Thyroid gland (tissue), 4 donors: ENCODE data around the gene PIGX. TPM values are rescaled to one million over a fixed set of nuclear protein-coding genes. Genes with fewer than 3 reads are reported as not detected.

Experiments used
- DNase-seq, 2 donors: peaks; one replicate each; pipeline ENCODE4 v3.0.0-alpha.2; 2019
- H3K27ac ChIP-seq, 3 donors: fragments of 200-600 bp; sonication (generic); 1 replicate in 2 of 3; 2 replicates in 1 of 3; pipeline ENCODE4 v1.5.1; 2016 to 2019; ENCODE audit warnings: mild to moderate bottlenecking in 1 of 3, moderate library complexity in 1 of 3
- H3K27me3 ChIP-seq: fragments of 200-600 bp; sonication (generic); one replicate; pipeline ENCODE4 v1.5.1; 2019
- H3K36me3 ChIP-seq, 2 donors: fragments of 200-600 bp; sonication (generic); one replicate each; pipeline ENCODE4 v1.5.1; 2016 to 2019
- H3K4me1 ChIP-seq, 2 donors: fragments of 200-600 bp; sonication (generic); one replicate each; pipeline ENCODE4 v1.5.1; 2017 to 2019
- H3K4me3 ChIP-seq, 3 donors: fragments of 200-600 bp; sonication (generic); replicated peaks in 1 of 3; 1 replicate in 2 of 3; 2 replicates in 1 of 3; pipeline ENCODE4 v1.5.1; 2016; ENCODE audit warnings: mild to moderate bottlenecking in 1 of 3
- H3K9me3 ChIP-seq: fragments of 200-600 bp; sonication (generic); one replicate; pipeline ENCODE4 v1.5.1; 2017
- POLR2A ChIP-seq, 2 donors: fragments of 450-650 bp; IDR thresholded peaks; one replicate each; pipeline ENCODE4 v1.6.1; 2017; ENCODE audit warnings: antibody characterized with exemption in 2 of 2, mild to moderate bottlenecking in 2 of 2, moderate library complexity in 1 of 2
- WGBS, 2 donors: methylation state at CpG; one replicate each; pipeline ENCODE4 v1.1.5; 2017; 5-methylcytosine and 5-hydroxymethylcytosine counted together
- intact Hi-C: fragments of 100-400 bp; cut with DNase I; formaldehyde crosslinking; loops from one replicate; pipeline ENCODE4 v1.15.1; 2023
- total RNA-seq, 4 donors: library from RNA; depleted of rRNA; stranded (reverse); fragments of >200 nt; gene quantifications; one replicate each; pipeline ENCODE4 v1.2.3, GENCODE V29; 2016
- TF ChIP-seq, protein P1 (sequence below), 6 experiments: fragments of 200-600 bp in 3 of 6; fragments of 450-650 bp in 3 of 6; sonication (generic) in 3 of 6; IDR thresholded peaks; one replicate each; pipeline ENCODE4 v1.5.1; 2016 to 2019; ENCODE audit warnings: antibody characterized with exemption in 6 of 6, mild to moderate bottlenecking in 2 of 6, inconsistent platforms in 1 of 6, moderate library complexity in 1 of 6

Gene PIGX
- total RNA-seq, 4 donors from 2014 or later, result 23.1 to 40.6 (median 31.3) TPM

DNA sequence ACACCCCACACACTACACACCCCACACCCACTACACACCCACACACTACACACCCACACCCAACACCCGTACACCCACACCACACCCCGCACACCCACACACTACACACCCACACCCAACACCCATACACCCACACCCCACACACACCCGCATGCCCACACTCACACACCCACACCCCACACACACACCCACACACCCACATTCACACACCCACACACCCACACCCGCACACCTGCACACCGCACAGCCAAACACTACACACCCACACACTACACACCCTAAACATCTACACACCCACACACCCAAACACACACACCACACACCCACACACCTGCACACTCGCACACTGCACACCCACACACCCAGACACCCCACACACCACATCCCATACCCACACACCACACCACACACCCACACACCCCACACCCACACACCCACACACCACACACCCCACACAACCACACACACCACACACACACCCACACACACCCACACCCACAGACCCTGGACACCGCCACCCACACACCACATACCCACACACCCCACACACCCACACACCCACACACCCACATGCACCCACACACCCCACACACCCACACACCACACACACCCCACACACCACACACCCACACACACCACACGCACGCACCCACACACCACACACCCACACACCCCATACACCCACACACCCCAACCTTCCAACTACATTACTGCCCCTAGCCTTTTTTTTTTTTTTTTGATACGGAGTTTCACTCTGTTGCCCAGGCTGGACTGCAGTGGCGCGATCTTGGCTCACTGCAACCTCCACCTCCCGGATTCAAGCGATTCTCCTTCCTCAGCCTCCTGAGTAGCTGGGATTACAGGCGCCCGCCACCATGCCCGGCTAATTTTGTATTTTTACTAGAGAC is 17.0 kb upstream of the PIGX start:
- Histone ChIP-seq H3K4me3 (no peak overlapping the region), H3K4me1 (no peaks in the 10 kb centered on the region), H3K36me3 (no peaks in the 10 kb centered on the region), H3K27ac (no peak overlapping the region), H3K9me3 (no peaks in the 10 kb centered on the region), H3K27me3 (no peaks in the 10 kb centered on the region)
- DNase-seq, result no peak
- TF ChIP-seq, protein P1, sequence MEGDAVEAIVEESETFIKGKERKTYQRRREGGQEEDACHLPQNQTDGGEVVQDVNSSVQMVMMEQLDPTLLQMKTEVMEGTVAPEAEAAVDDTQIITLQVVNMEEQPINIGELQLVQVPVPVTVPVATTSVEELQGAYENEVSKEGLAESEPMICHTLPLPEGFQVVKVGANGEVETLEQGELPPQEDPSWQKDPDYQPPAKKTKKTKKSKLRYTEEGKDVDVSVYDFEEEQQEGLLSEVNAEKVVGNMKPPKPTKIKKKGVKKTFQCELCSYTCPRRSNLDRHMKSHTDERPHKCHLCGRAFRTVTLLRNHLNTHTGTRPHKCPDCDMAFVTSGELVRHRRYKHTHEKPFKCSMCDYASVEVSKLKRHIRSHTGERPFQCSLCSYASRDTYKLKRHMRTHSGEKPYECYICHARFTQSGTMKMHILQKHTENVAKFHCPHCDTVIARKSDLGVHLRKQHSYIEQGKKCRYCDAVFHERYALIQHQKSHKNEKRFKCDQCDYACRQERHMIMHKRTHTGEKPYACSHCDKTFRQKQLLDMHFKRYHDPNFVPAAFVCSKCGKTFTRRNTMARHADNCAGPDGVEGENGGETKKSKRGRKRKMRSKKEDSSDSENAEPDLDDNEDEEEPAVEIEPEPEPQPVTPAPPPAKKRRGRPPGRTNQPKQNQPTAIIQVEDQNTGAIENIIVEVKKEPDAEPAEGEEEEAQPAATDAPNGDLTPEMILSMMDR (IDR thresholded peaks at IDR 0.05), result no peak
- 95% methylated on average over 17 of the region's 17 CpGs for WGBS, 2 donors
- intact Hi-C loops, result no loop called here

DNA sequence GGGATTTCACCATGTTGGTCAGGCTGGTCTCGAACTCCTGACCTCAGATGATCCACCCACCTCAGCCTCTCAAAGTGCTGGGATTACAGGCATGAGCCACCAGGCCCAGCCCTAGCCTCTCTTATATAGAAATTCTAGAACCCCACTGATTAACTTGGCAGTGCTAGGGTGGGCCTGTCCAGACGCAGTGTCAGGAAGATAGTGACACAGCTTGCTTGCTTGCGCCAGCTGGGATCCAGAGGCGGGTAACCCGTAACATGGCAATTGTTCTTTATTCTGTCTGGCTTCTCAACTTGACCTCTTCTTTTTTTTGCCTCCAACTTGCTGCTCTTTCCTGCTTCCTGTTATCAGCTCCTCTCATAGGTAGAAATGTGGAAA is 16.3 kb upstream of the PIGX start:
- Histone ChIP-seq H3K4me1 (no peaks in the 10 kb centered on the region), H3K27me3 (no peaks in the 10 kb centered on the region), H3K27ac (no peak overlapping the region), H3K36me3 (no peaks in the 10 kb centered on the region), H3K4me3 (no peak overlapping the region), H3K9me3 (no peaks in the 10 kb centered on the region)
- TF ChIP-seq POLR2A (IDR thresholded peaks at IDR 0.05), result no peak
- TF ChIP-seq, protein P1 (IDR thresholded peaks at IDR 0.05), result no peak
- 87 to 93% methylated on average over 5 of the region's 5 CpGs for WGBS, 2 donors
- intact Hi-C loops, result no loop called here
- DNase-seq, result no peak

DNA sequence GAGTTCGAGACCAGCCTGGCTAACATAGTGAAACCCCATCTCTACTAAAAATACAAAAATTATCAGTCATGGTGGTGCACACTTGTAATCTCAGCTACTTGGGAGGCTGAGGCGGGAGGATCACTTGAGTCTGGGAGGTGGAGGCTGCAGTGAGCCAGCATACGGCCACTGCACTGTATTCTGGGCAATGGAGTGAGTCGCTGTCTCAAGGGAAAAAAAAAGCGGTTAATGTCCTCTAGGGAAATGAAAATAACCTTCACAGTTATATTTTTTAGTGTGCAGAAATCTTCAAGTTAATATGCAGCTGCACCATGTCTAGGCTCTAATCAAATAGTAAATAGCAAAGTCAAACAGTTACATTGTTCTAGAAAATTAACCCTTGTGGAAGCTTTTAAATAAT is 14.9 kb upstream of the PIGX start:
- H3K27ac ChIP-seq, result no peak overlapping the region
- H3K27me3 ChIP-seq, result no peaks in the 10 kb centered on the region
- no peak for TF ChIP-seq POLR2A (IDR thresholded peaks at IDR 0.05)
- TF ChIP-seq, protein P1 (IDR thresholded peaks at IDR 0.05), result no peak
- no peaks in the 10 kb centered on the region for H3K4me1 ChIP-seq
- DNase-seq, result no peak
- intact Hi-C loops, result no loop called here
- H3K36me3 ChIP-seq, result no peaks in the 10 kb centered on the region
- WGBS, 2 donors, result 77 to 88% methylated on average over 5 of the region's 5 CpGs
- no peaks in the 10 kb centered on the region for H3K9me3 ChIP-seq
- H3K4me3 ChIP-seq, result no peak overlapping the region

DNA sequence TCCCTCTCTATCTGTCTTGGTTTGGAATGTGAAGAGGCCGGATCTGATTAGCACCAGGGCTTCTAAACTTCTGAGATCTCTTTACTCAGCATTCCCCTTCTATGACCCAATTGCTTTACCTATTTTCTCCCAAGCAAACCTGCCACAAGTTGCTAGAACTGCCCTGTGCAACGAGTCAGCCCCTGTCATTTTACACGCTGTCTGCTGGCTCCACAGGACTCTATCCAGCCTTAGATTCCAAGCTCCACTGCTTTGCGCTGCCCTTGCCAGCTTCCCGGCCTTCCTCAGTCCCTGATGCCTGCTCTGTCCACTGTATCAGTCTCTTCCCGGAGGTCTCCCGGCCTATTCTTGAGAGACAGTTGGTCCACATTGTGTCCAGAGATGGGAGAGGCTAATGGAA is 12.4 kb upstream of the PIGX start:
- Histone ChIP-seq H3K27ac (no peak overlapping the region), H3K9me3 (no peaks in the 10 kb centered on the region), H3K36me3 (no peaks in the 10 kb centered on the region), H3K4me3 (no peak overlapping the region), H3K27me3 (no peaks in the 10 kb centered on the region), H3K4me1 (no peaks in the 10 kb centered on the region)
- TF ChIP-seq POLR2A (IDR thresholded peaks at IDR 0.05), result no peak
- TF ChIP-seq, protein P1 (IDR thresholded peaks at IDR 0.05), result no peak
- 68 to 83% methylated on average over 7 of the region's 7 CpGs for WGBS, 2 donors
- no peak for DNase-seq
- intact Hi-C loops, result no loop called here

DNA sequence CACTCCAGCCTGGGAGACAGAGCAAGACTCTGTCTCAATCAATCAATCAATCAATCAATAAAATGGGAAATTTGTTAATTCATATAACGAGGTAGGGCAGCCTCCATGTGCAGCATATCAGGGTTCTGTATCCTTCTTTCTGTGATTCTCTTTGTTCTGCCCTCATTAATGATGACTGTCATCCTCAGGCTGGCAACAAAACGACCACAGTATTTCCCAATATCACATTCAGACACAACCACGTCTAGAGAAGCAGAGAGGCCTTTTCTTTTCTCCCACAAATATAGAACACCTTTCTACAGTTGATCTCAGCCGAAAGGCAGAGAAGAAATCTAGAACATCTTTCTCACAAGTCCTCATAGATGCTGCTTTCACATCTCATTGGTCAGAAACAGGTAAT is 11.4 kb upstream of the PIGX start:
- H3K27me3 ChIP-seq, result no peaks in the 10 kb centered on the region
- H3K27ac ChIP-seq, result no peak overlapping the region
- no peaks in the 10 kb centered on the region for H3K9me3 ChIP-seq
- H3K4me1 ChIP-seq, result no peaks in the 10 kb centered on the region
- WGBS, 2 donors, result 83 to 86% methylated on average over 4 of the region's 4 CpGs
- intact Hi-C loops, result no loop called here
- TF ChIP-seq, protein P1 (IDR thresholded peaks at IDR 0.05), result no peak
- TF ChIP-seq POLR2A (IDR thresholded peaks at IDR 0.05), result no peak
- no peaks in the 10 kb centered on the region for H3K36me3 ChIP-seq
- no peak overlapping the region for H3K4me3 ChIP-seq
- no peak for DNase-seq
